IMR-90 (cell line): ENCODE measurements around the gene TMA7. TPM values are rescaled to one million over a fixed set of nuclear protein-coding genes. Genes with fewer than 3 reads are reported as not detected.

ENCODE experiments used
- ATAC-seq: fragments of 200-7000 bp; cut with Tn5 transposase; 2 replicates; pipeline ENCODE4 v1.9.1; 2020; ENCODE audit warnings: low read depth, mild to moderate bottlenecking, moderate library complexity
- BruUV-seq: library from RNA; stranded (reverse); fragments of 400-500 nt; replicated peaks from 2 replicates; lab custom pipeline; 2021; lab: Mats Ljungman, UMichigan
- CTCF ChIA-PET: fragments of 300-600 bp; formaldehyde crosslinking; extraction: SDS; loops from one replicate; lab custom pipeline; 2021; ENCODE audit warnings: antibody characterized with exemption; lab: Yijun Ruan, JAX
- POLR2A ChIA-PET: fragments of 300-600 bp; sonication (Branson Sonifier 250); formaldehyde crosslinking; loops from one replicate; lab custom pipeline; 2022; ENCODE audit warnings: antibody characterized with exemption; ENCODE audit not compliant: unreplicated experiment; lab: Charles Lee
- DNase-seq: peaks from one replicate; pipeline ENCODE4 v3.0.0; 2013
- H2AFZ ChIP-seq: replicated peaks from 2 replicates; pipeline ENCODE3; 2013; ENCODE audit warnings: low read length, mild to moderate bottlenecking; ENCODE audit not compliant: poor library complexity
- H2AK5ac ChIP-seq: 2 replicates; pipeline ENCODE4 v1.6.1; 2013; ENCODE audit warnings: low read depth, low read length, inconsistent platforms
- H2AK9ac ChIP-seq: replicated peaks from 2 replicates; pipeline ENCODE3; 2013; ENCODE audit warnings: mild to moderate bottlenecking, low read depth, low read length, moderate library complexity; ENCODE audit not compliant: poor library complexity
- H2BK120ac ChIP-seq: 2 replicates; pipeline ENCODE4 v1.6.1; 2013; ENCODE audit warnings: low read depth, low read length, inconsistent platforms
- H2BK15ac ChIP-seq: 3 replicates; pipeline ENCODE4 v1.6.1; 2013; ENCODE audit warnings: low read depth, low read length, inconsistent platforms
- H2BK20ac ChIP-seq: 2 replicates; pipeline ENCODE4 v1.6.1; 2013; ENCODE audit warnings: low read depth, mild to moderate bottlenecking, inconsistent platforms, low read length, moderate library complexity
- H2BK5ac ChIP-seq: 2 replicates; pipeline ENCODE4 v1.6.1; 2013; ENCODE audit warnings: mild to moderate bottlenecking, low read depth, low read length, inconsistent platforms; ENCODE audit not compliant: poor library complexity, severe bottlenecking
- H3K14ac ChIP-seq: replicated peaks from 2 replicates; pipeline ENCODE4 v1.6.1; 2013; ENCODE audit warnings: low read depth, low read length, inconsistent platforms
- H3K18ac ChIP-seq: 2 replicates; pipeline ENCODE4 v1.6.1; 2013; ENCODE audit warnings: low read depth, low read length, control low read depth
- H3K23ac ChIP-seq: 2 replicates; pipeline ENCODE4 v1.6.1; 2013; ENCODE audit warnings: low read depth, low read length, inconsistent platforms
- H3K27ac ChIP-seq: 2 replicates; pipeline ENCODE4 v1.5.1; 2013; ENCODE audit warnings: mild to moderate bottlenecking, control low read depth, low read length; ENCODE audit not compliant: insufficient read depth
- H3K27me3 ChIP-seq: 2 replicates; pipeline ENCODE4 v1.6.1; 2013; ENCODE audit warnings: low read length; ENCODE audit not compliant: control insufficient read depth, insufficient read depth
- H3K36me3 ChIP-seq: 2 replicates; pipeline ENCODE4 v1.6.1; 2013; ENCODE audit warnings: low read length, mixed read lengths; ENCODE audit not compliant: control insufficient read depth, insufficient read depth
- H3K4ac ChIP-seq: 2 replicates; pipeline ENCODE4 v1.6.1; 2013; ENCODE audit warnings: low read depth, low read length, inconsistent platforms
- H3K4me1 ChIP-seq: 2 replicates; pipeline ENCODE4 v1.6.1; 2013; ENCODE audit warnings: low read length, mixed read lengths; ENCODE audit not compliant: control insufficient read depth, insufficient read depth
- H3K4me2 ChIP-seq: 2 replicates; pipeline ENCODE4 v1.6.1; 2013; ENCODE audit warnings: low read depth, mild to moderate bottlenecking, control low read depth, low read length, moderate library complexity
- H3K4me3 ChIP-seq: 2 replicates; pipeline ENCODE4 v1.5.1; 2013; ENCODE audit warnings: low read depth, mild to moderate bottlenecking, control low read depth, low read length, moderate library complexity; ENCODE audit not compliant: insufficient read depth
- H3K56ac ChIP-seq: 2 replicates; pipeline ENCODE4 v1.6.1; 2013; ENCODE audit warnings: low read length, inconsistent platforms; ENCODE audit not compliant: insufficient read depth; ENCODE audit errors: extremely low read depth
- H3K79me1 ChIP-seq, 2 experiments: 2 replicates each; pipeline ENCODE4 v1.6.1; 2013; ENCODE audit warnings: low read length in 2 of 2, inconsistent platforms in 1 of 2, low read depth in 1 of 2
- H3K9ac ChIP-seq: 2 replicates; pipeline ENCODE4 v1.6.1; 2013; ENCODE audit warnings: low read depth, low read length, control low read depth
- H3K9me1 ChIP-seq: 2 replicates; pipeline ENCODE4 v1.6.1; 2013; ENCODE audit warnings: low read length, inconsistent platforms; ENCODE audit not compliant: insufficient read depth
- H3K9me3 ChIP-seq: 2 replicates; pipeline ENCODE4 v1.6.1; 2013; ENCODE audit warnings: low read length; ENCODE audit not compliant: control insufficient read depth, insufficient read depth
- H4K20me1 ChIP-seq: 2 replicates; pipeline ENCODE4 v1.6.1; 2013; ENCODE audit warnings: low read length, inconsistent platforms; ENCODE audit not compliant: insufficient read depth
- H4K5ac ChIP-seq: 2 replicates; pipeline ENCODE4 v1.6.1; 2013; ENCODE audit warnings: mild to moderate bottlenecking, low read depth, low read length, control low read depth
- H4K8ac ChIP-seq, 2 experiments: 2 replicates each; pipeline ENCODE4 v1.6.1; 2013; ENCODE audit warnings: low read depth in 2 of 2, low read length in 2 of 2, control low read depth in 1 of 2, inconsistent platforms in 1 of 2
- H4K91ac ChIP-seq: 2 replicates; pipeline ENCODE4 v1.6.1; 2013; ENCODE audit warnings: low read depth, low read length, inconsistent platforms; ENCODE audit not compliant: insufficient read depth
- MAZ ChIP-seq: IDR thresholded peaks from 2 replicates; pipeline ENCODE4 v1.6.1; 2012; ENCODE audit warnings: low read depth, mild to moderate bottlenecking, low read length, improper control_type of control experiment, moderate library complexity, borderline replicate concordance
- MXI1 ChIP-seq: IDR thresholded peaks from 2 replicates; pipeline ENCODE4 v1.6.1; 2012; ENCODE audit warnings: low read depth, mild to moderate bottlenecking, low read length, moderate library complexity, borderline replicate concordance
- RFX5 ChIP-seq: IDR thresholded peaks from 2 replicates; pipeline ENCODE4 v1.8.0; 2012; ENCODE audit warnings: low read depth, mild to moderate bottlenecking, low read length, moderate library complexity
- WGBS, 2 experiments: methylation state at CpG; one replicate each; pipeline versions ENCODE4 v1.1.5 to v1.1.7; 2013; ENCODE audit warnings: missing lambda C conversion rate in 2 of 2; ENCODE audit not compliant: insufficient read length in 1 of 2; ENCODE audit errors: extremely low coverage in 2 of 2; 5-methylcytosine and 5-hydroxymethylcytosine counted together
- dilution Hi-C: fragments of 300-500 bp; cut with HindIII; formaldehyde crosslinking; loops from one replicate; pipeline ENCODE4 v1.14.3; 2018; ENCODE audit warnings: low sequenced_read_pairs; ENCODE audit not compliant: unreplicated experiment
- in situ Hi-C: fragments of 300-500 bp; cut with MboI; formaldehyde crosslinking; loops from 3 replicates; pipeline ENCODE4 v1.14.3; 2019; ENCODE audit warnings: low sequenced_read_pairs, inconsistent platforms, mixed read lengths
- intact Hi-C: fragments of 100-400 bp; cut with micrococcal nuclease; formaldehyde crosslinking; loops from 2 replicates; pipeline ENCODE4 v1.10.0; 2022
- polyA plus RNA-seq, 3 experiments: library from polyadenylated mRNA; depleted of rRNA; stranded (reverse); fragments of >200 nt; gene quantifications; 2 replicates each; pipeline ENCODE4 v1.2.3, GENCODE V29; 2012; ENCODE audit warnings: low replicate concordance in 1 of 3
- total RNA-seq: library from RNA; depleted of rRNA; stranded (reverse); fragments of >200 nt; gene quantifications from 2 replicates; pipeline ENCODE4 v1.2.3, GENCODE V29; 2012
- TF ChIP-seq, protein P1 (sequence below): fragments of 150-350 bp; IDR thresholded peaks from 2 replicates; pipeline ENCODE4 v1.6.1; 2017; ENCODE audit warnings: mild to moderate bottlenecking, antibody characterized with exemption, low read length, low read depth
- TF ChIP-seq, protein P2 (sequence below): fragments of 150-350 bp; IDR thresholded peaks from 2 replicates; pipeline ENCODE4 v1.6.1; 2016; ENCODE audit warnings: low read depth, mild to moderate bottlenecking, low read length, moderate library complexity, borderline replicate concordance

TMA7 gene
- total and polyA plus RNA-seq, 2 of the 4 experiments (the other 2 are of a cell fraction): 81.9 to 240 TPM

DNA sequence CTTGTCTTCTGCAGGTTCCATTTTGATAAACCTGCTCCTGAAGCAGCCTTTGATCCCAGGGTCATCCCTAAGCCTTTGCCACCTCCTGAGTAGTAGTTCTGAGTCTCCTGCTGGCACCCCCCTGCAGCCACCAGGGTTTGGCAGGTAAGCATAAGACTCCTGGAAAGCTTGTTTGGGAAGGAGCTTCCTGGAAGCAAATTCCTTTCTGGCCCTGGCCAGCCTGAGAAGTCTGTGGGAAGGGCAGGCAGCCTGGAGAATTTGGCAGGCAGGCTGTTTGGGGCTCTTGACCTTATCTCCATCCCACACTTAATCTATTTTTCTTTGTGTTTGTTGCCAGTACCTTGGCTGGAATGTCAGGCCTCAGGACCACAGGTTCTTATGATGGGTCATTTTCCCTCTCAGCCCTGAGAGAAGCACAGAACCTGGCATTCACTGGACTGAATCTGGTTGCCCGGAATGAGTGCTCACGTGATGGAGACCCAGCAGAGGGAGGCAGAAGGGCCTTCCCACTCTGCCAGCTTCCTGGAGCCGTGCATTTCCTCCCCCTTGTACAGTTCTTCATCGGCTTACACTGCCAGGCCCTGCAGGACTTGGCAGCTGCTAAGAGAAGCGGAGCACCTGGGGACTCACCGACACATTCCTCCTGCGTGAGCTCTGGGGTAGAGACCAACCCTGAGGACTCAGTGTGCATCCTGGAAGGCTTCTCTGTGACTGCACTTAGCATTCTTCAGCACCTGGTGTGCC, 19.9 kb downstream of the TMA7 start:
- H3K4me1 ChIP-seq: peaks cover under 1% of the 10 kb centered on the region; the same call in 1 of the 2 replicates
- no peak overlapping the region for H3K27ac ChIP-seq
- no peak overlapping the region for H3K56ac ChIP-seq
- no peak overlapping the region for H2AK5ac ChIP-seq
- no peak overlapping the region for H3K14ac ChIP-seq
- no peak overlapping the region for H2BK20ac ChIP-seq
- no peak overlapping the region for H3K23ac ChIP-seq
- no peak overlapping the region for H3K4ac ChIP-seq
- ChIA-PET POLR2A (no interaction called here), CTCF (no interaction called here)
- H3K27me3 ChIP-seq: no peaks in the 10 kb centered on the region
- H2AK9ac ChIP-seq: peak overlapping the region; percentile 55
- H2BK120ac ChIP-seq: no peak overlapping the region
- intact Hi-C loops: no loop called here
- H2BK5ac ChIP-seq: no peak overlapping the region
- H3K9ac ChIP-seq: no peak overlapping the region
- in situ Hi-C loops: loop anchor here (10.0 kb wide), 1 partner anchor 205 kb away; the partner anchor contains the start of gene CELSR3
- H2BK15ac ChIP-seq: no peak overlapping the region
- no peaks in the 10 kb centered on the region for H3K9me1 ChIP-seq
- no peak overlapping the region for H4K91ac ChIP-seq
- H3K4me3 ChIP-seq: no peak overlapping the region
- BruUV-seq: no TSS peak
- DNase-seq (no peak), ATAC-seq (no peak)
- H2AFZ ChIP-seq: no peak overlapping the region
- TF ChIP-seq, protein P1, sequence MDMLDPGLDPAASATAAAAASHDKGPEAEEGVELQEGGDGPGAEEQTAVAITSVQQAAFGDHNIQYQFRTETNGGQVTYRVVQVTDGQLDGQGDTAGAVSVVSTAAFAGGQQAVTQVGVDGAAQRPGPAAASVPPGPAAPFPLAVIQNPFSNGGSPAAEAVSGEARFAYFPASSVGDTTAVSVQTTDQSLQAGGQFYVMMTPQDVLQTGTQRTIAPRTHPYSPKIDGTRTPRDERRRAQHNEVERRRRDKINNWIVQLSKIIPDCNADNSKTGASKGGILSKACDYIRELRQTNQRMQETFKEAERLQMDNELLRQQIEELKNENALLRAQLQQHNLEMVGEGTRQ: no peak
- TF ChIP-seq, protein P2, sequence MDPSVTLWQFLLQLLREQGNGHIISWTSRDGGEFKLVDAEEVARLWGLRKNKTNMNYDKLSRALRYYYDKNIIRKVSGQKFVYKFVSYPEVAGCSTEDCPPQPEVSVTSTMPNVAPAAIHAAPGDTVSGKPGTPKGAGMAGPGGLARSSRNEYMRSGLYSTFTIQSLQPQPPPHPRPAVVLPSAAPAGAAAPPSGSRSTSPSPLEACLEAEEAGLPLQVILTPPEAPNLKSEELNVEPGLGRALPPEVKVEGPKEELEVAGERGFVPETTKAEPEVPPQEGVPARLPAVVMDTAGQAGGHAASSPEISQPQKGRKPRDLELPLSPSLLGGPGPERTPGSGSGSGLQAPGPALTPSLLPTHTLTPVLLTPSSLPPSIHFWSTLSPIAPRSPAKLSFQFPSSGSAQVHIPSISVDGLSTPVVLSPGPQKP: no peak
- TF ChIP-seq MXI1: no peak
- no peak for TF ChIP-seq MAZ
- TF ChIP-seq RFX5: no peak
- H3K4me2 ChIP-seq: no peak overlapping the region
- no peak overlapping the region for H3K18ac ChIP-seq
- WGBS, 2 experiments: 89% methylated on average over 5 of the region's 7 CpGs; no CpG with 5 or more reads in 1 of the 2 experiments
- H4K20me1 ChIP-seq: no peaks in the 10 kb centered on the region; the same call in 1 of the 2 replicates
- H3K9me3 ChIP-seq: no peaks in the 10 kb centered on the region
- H4K8ac ChIP-seq: no peak overlapping the region
- peaks cover 30% of the 10 kb centered on the region for H3K36me3 ChIP-seq
- dilution Hi-C loops: no loop called here
- no peak overlapping the region for H4K5ac ChIP-seq
- H3K79me1 ChIP-seq: no peaks in the 10 kb centered on the region; a peak in 1 of 4 replicates
